ENCODE results near the gene EDDM3A. TPM values are rescaled to one million over a fixed set of nuclear protein-coding genes. Genes with fewer than 3 reads are reported as not detected.

Gene EDDM3A
- total RNA-seq, 1 donor from 2014 or later, result not detected

GRCh38 chr14:20789230-20789813 is 43.6 kb downstream of the EDDM3A start:
- ATAC-seq, result no peak

GRCh38 chr14:20790464-20791116 is 44.9 kb downstream of the EDDM3A start:
- no peak for ATAC-seq

GRCh38 chr14:20791187-20791586 is 45.5 kb downstream of the EDDM3A start:
- ATAC-seq, result no peak

GRCh38 chr14:20791597-20791996 is 45.9 kb downstream of the EDDM3A start:
- no peak for ATAC-seq

- ATAC-seq, result no peak
Measured at GRCh38 chr14:20792556-20792955, 46.9 kb downstream of the EDDM3A start.

- ATAC-seq, result no peak
Measured at GRCh38 chr14:20794644-20795369, 49.1 kb downstream of the EDDM3A start.

- ATAC-seq, result no peak
Measured at GRCh38 chr14:20797164-20797563, 51.5 kb downstream of the EDDM3A start.

Other genes starting within 250 kb of the EDDM3A start
- gene RNASE10, start 240.3 kb upstream of the EDDM3A start, total RNA-seq, result 0.52 TPM
- not detected for gene RNASE9, start 184.8 kb upstream of the EDDM3A start, total RNA-seq
- gene RNASE11, start 157.9 kb upstream of the EDDM3A start, total RNA-seq, result not detected
- gene RNASE12, start 154.5 kb upstream of the EDDM3A start, total RNA-seq, result not detected
- gene OR6S1, start 104.2 kb upstream of the EDDM3A start, total RNA-seq, result not detected
- 1.7 TPM for gene RNASE4, start 61.3 kb upstream of the EDDM3A start, total RNA-seq
- 2.3 TPM for gene ANG, start 57.1 kb upstream of the EDDM3A start, total RNA-seq
- gene EDDM3B, start 22.5 kb downstream of the EDDM3A start, total RNA-seq, result not detected
- gene RNASE6, start 35.4 kb downstream of the EDDM3A start, total RNA-seq, result 0.40 TPM
- 8.6 TPM for gene RNASE1, start 57.0 kb downstream of the EDDM3A start, total RNA-seq
- gene RNASE3, start 145.5 kb downstream of the EDDM3A start, total RNA-seq, result not detected
- gene RNASE2, start 209.6 kb downstream of the EDDM3A start, total RNA-seq, result not detected
- gene METTL17, start 244.1 kb downstream of the EDDM3A start, total RNA-seq, result 37.8 TPM